Prostate gland (tissue), 2 donors: ENCODE data around the gene ADORA2A. TPM values are rescaled to one million over a fixed set of nuclear protein-coding genes. Genes with fewer than 3 reads are reported as not detected.

Source experiments
- DNase-seq: peaks from one replicate; pipeline ENCODE4 v3.0.0-alpha.2; 2019; ENCODE audit warnings: low spot score
- H3K27ac ChIP-seq, 2 donors: fragments of 200-600 bp; sonication (generic); 2 replicates each; pipeline ENCODE4 v1.5.1; 2017 to 2019
- H3K27me3 ChIP-seq: fragments of 200-600 bp; sonication (generic); replicated peaks from 2 replicates; pipeline ENCODE4 v1.5.1; 2019; ENCODE audit not compliant: insufficient read depth
- H3K36me3 ChIP-seq, 2 donors: fragments of 200-600 bp; sonication (generic); 1 replicate in 1 of 2; 2 replicates in 1 of 2; pipeline versions ENCODE4 v1.5.1 to v1.8.1; 2017 to 2019
- H3K4me1 ChIP-seq: fragments of 200-600 bp; sonication (generic); replicated peaks from 2 replicates; pipeline ENCODE4 v1.5.1; 2019
- H3K4me3 ChIP-seq, 2 donors: fragments of 200-600 bp; sonication (generic); 2 replicates each; pipeline ENCODE4 v1.5.1; 2017 to 2019
- H3K9me3 ChIP-seq: fragments of 200-600 bp; sonication (generic); 2 replicates; pipeline ENCODE4 v1.5.1; 2017
- POLR2A ChIP-seq: fragments of 450-650 bp; IDR thresholded peaks from one replicate; pipeline ENCODE4 v1.6.1; 2016; ENCODE audit warnings: antibody characterized with exemption, mild to moderate bottlenecking
- POLR2AphosphoS5 ChIP-seq: sonication (generic); formaldehyde crosslinking; IDR thresholded peaks from one replicate; pipeline ENCODE4 v1.6.1; 2017; ENCODE audit warnings: antibody characterized with exemption
- WGBS: methylation state at CpG from one replicate; pipeline ENCODE4 v1.1.5; 2018; 5-methylcytosine and 5-hydroxymethylcytosine counted together
- intact Hi-C: fragments of 100-400 bp; cut with DNase I; formaldehyde crosslinking; loops from one replicate; pipeline ENCODE4 v1.14.2; 2022
- total RNA-seq, 2 donors: library from RNA; depleted of rRNA; stranded (reverse); fragments of >200 nt; gene quantifications; one replicate each; pipeline ENCODE4 v1.1.0, GENCODE V29; 2016
- TF ChIP-seq, protein P1 (sequence below), 4 experiments: fragments of 200-600 bp in 2 of 4; fragments of 450-650 bp in 2 of 4; sonication (generic) in 2 of 4; IDR thresholded peaks; 1 replicate in 3 of 4; 2 replicates in 1 of 4; pipeline ENCODE4 v1.5.1; 2016 to 2019; ENCODE audit warnings: antibody characterized with exemption in 4 of 4, mild to moderate bottlenecking in 2 of 4, moderate library complexity in 2 of 4

The ADORA2A gene
- total RNA-seq, 2 donors from 2014 or later = 2.1 to 3.7 TPM

DNA sequence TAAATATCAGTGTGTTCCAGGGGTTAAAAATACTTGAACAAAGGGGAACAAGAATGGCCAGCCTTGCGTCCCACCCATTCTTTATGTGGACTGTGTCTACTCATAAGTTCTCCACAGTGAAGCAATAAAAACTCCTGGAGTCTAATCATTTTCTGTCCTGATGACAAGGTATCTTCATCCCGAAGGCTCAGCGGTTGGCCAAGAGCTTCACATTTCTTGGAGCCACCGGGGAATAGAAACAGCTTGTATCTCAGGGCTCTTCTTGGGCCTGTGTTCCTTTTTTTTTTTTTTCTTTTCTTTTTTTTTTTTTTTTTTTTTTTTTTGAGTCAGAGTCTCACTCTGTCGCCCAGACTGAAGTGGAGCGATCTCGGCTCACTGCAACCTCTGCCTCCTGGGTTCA is 36.8 kb upstream of the ADORA2A start:
- intact Hi-C loops = no loop called here
- H3K27ac ChIP-seq = no peak overlapping the region
- TF ChIP-seq POLR2A (no peak), POLR2AphosphoS5 (no peak)
- TF ChIP-seq, protein P1, sequence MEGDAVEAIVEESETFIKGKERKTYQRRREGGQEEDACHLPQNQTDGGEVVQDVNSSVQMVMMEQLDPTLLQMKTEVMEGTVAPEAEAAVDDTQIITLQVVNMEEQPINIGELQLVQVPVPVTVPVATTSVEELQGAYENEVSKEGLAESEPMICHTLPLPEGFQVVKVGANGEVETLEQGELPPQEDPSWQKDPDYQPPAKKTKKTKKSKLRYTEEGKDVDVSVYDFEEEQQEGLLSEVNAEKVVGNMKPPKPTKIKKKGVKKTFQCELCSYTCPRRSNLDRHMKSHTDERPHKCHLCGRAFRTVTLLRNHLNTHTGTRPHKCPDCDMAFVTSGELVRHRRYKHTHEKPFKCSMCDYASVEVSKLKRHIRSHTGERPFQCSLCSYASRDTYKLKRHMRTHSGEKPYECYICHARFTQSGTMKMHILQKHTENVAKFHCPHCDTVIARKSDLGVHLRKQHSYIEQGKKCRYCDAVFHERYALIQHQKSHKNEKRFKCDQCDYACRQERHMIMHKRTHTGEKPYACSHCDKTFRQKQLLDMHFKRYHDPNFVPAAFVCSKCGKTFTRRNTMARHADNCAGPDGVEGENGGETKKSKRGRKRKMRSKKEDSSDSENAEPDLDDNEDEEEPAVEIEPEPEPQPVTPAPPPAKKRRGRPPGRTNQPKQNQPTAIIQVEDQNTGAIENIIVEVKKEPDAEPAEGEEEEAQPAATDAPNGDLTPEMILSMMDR (IDR thresholded peaks at IDR 0.05) = no peak
- no peaks in the 10 kb centered on the region for H3K36me3 ChIP-seq
- no peaks in the 10 kb centered on the region for H3K9me3 ChIP-seq
- WGBS = 55% methylated on average over 7 of the region's 7 CpGs
- H3K27me3 ChIP-seq = no peaks in the 10 kb centered on the region
- no peak for DNase-seq
- H3K4me3 ChIP-seq = no peak overlapping the region
- H3K4me1 ChIP-seq = peaks cover 9% of the 10 kb centered on the region

DNA sequence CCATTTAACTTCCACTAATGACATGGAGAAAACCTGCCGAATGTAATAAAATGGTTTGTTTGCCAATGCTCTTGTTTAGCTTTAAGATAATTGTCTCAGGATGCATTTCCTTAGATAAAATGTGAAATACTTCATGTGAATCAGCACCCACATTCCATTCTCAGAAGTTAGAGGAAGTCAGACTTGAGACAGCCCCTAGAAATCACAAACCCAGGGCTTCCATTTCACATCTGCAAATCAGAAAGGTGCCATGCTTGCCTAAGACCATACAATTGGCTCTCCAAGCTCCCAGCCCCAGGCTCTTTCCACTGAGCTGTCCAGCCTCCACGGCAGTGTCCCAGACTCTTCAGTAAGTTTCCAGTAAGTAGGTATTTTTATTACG is 35.6 kb upstream of the ADORA2A start:
- 46% methylated on average over 3 of the region's 3 CpGs for WGBS
- intact Hi-C loops = no loop called here
- TF ChIP-seq POLR2A (no peak), POLR2AphosphoS5 (no peak)
- TF ChIP-seq, protein P1 (IDR thresholded peaks at IDR 0.05) = no peak
- Histone ChIP-seq H3K9me3 (no peaks in the 10 kb centered on the region), H3K27ac (no peak overlapping the region), H3K36me3 (no peaks in the 10 kb centered on the region), H3K27me3 (no peaks in the 10 kb centered on the region), H3K4me3 (no peak overlapping the region), H3K4me1 (peaks cover 9% of the 10 kb centered on the region)
- no peak for DNase-seq

DNA sequence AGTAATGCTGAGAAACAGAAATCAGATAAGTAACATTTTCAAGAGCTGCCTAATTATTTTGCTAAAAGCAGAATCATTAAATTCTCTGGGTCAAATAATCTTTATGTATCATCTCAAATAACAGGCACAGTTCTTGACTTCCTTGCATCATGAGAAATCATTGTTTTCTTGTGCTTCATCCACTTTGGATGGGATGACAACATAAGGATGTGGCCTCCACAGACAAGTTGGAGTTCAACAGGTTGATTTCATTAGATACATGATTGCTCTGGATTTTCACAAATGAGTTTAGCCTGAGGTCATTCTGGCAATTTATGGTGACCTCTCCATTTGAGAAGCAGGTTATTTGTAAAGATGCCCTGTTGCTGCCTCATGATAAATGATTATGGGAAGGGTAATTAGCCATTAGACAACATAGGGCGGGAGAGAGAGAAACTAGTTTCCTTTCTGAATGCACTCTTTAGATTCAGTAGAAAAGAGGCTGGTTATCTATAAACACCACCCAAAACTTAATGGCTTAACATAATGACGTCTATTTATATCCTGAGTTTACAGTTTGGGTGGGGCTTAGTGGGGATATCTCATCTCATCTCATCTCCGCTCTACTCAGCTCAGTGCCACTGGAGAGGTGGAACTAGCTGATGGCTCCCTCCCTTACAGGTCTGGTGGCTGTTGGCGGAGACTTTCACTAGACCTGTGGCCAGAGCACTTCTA is 35.0 kb upstream of the ADORA2A start:
- Histone ChIP-seq H3K9me3 (no peaks in the 10 kb centered on the region), H3K4me1 (peaks cover 9% of the 10 kb centered on the region), H3K27ac (no peak overlapping the region), H3K4me3 (no peak overlapping the region), H3K36me3 (no peaks in the 10 kb centered on the region), H3K27me3 (no peaks in the 10 kb centered on the region)
- intact Hi-C loops = no loop called here
- 72% methylated on average over 4 of the region's 4 CpGs for WGBS
- no peak for DNase-seq
- TF ChIP-seq POLR2A = no peak
- TF ChIP-seq POLR2AphosphoS5 = no peak
- TF ChIP-seq, protein P1 (IDR thresholded peaks at IDR 0.05) = no peak

DNA sequence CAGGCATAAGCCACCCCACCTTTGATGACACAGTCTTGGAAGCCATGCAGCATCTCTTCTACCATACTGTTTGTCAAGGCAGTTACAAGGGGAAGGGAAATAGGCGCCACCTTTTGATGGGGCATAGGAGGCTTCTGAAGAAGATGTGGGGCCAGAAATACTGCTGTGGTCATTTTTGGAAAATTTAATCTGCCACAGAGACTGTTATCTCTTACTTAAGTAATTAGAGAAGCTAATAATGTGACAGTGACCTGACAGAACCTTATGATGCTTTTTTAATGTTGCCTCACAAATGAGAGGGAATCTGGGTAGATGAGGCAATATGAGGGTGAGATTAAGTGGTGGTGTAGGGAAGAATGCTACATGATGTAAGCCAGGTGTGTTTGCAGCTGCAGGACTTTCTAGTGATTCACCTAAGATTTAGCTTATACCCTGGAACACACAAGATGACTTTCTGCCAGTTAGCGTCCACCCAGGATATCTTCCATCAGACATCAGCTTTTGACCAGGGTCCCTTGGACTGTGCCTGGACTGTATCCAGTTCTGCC is 34.3 kb upstream of the ADORA2A start:
- WGBS = 93% methylated on average over 2 of the region's 2 CpGs
- H3K27me3 ChIP-seq = no peaks in the 10 kb centered on the region
- intact Hi-C loops = no loop called here
- H3K4me3 ChIP-seq = no peak overlapping the region
- no peak for DNase-seq
- H3K9me3 ChIP-seq = no peaks in the 10 kb centered on the region
- peaks cover 9% of the 10 kb centered on the region for H3K4me1 ChIP-seq
- no peaks in the 10 kb centered on the region for H3K36me3 ChIP-seq
- H3K27ac ChIP-seq = no peak overlapping the region
- no peak for TF ChIP-seq POLR2A
- TF ChIP-seq POLR2AphosphoS5 = no peak
- TF ChIP-seq, protein P1 (IDR thresholded peaks at IDR 0.05) = no peak

DNA sequence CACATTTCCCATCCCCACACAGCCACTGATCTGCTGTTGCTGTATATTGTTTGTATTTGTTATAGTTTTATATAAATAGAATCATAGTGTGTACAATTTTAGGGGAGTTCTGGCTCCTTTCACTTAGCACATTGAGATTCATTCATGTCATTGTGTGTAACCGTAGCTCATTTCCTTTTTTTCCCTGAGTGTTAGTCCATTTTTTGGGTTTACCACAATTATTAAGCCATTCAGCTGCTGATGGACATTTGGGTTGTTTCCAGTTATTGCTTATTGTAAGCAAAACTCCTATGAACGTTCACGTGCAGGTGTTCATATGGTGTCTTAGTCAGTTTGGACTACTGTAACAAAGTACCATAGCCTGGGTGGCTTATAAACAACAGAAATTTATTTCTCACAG is 33.6 kb upstream of the ADORA2A start:
- H3K9me3 ChIP-seq = no peaks in the 10 kb centered on the region

More for the DNA sequence above, 33.6 kb upstream of the ADORA2A start:
- intact Hi-C loops = no loop called here
- H3K36me3 ChIP-seq = no peaks in the 10 kb centered on the region
- H3K4me1 ChIP-seq = peaks cover 9% of the 10 kb centered on the region
- H3K4me3 ChIP-seq = no peak overlapping the region
- H3K27me3 ChIP-seq = no peaks in the 10 kb centered on the region
- no peak for DNase-seq
- H3K27ac ChIP-seq = no peak overlapping the region
- WGBS = 84% methylated on average over 3 of the region's 3 CpGs
- TF ChIP-seq POLR2A = no peak
- no peak for TF ChIP-seq POLR2AphosphoS5
- TF ChIP-seq, protein P1 (IDR thresholded peaks at IDR 0.05) = no peak
